ENCODE data around the gene TRAIP.
A peak's percentile ranks its signal among the peaks of the same experiment; 100 is the strongest.
"Not testable (repeated sequence)": the region's sequence is repeated elsewhere in the genome, so short reads cannot be mapped to it uniquely, and the experiment has no call there.

Gene TRAIP

GRCh38 chr3:49790626-49791411 is 65.5 kb downstream of the TRAIP start:
- no peak for DNase-seq

- no peak for DNase-seq
Measured at GRCh38 chr3:49788056-49788455, 68.3 kb downstream of the TRAIP start.

GRCh38 chr3:49787536-49787935 is 68.8 kb downstream of the TRAIP start:
- DNase-seq: no peak

- no peak for DNase-seq
Measured at GRCh38 chr3:49787182-49787464, 69.2 kb downstream of the TRAIP start.

GRCh38 chr3:49786357-49787181 is 69.8 kb downstream of the TRAIP start, which contains the start of gene IP6K1:
TSS of gene IP6K1 (minus strand) at chr3:49786542. CDS start at chr3:49748040, 38,502 bp downstream.
- DNase-seq: peak; percentile 98

GRCh38 chr3:49785565-49786356 is 70.6 kb downstream of the TRAIP start:
- DNase-seq: no peak

GRCh38 chr3:49782277-49782676 is 74.1 kb downstream of the TRAIP start:
- not testable (repeated sequence) for DNase-seq

GRCh38 chr3:49781415-49782199 is 74.8 kb downstream of the TRAIP start:
- DNase-seq: no peak

- DNase-seq: not testable (repeated sequence)
Measured at GRCh38 chr3:49780975-49781365, 75.4 kb downstream of the TRAIP start.

GRCh38 chr3:49780080-49780974 is 76.0 kb downstream of the TRAIP start:
- no peak for DNase-seq

GRCh38 chr3:49779358-49780079 is 76.8 kb downstream of the TRAIP start:
- no peak for DNase-seq

Measured in NCI-H526 treated with DMSO at 0.1 percent for 48 hours (cell line).